HepG2 (cell line): ENCODE data around the gene CENPP. TPM values are rescaled to one million over a fixed set of nuclear protein-coding genes. Genes with fewer than 3 reads are reported as not detected.

Experiments used
- ATAC-seq: fragments of 200-7000 bp; cut with Tn5 transposase; 3 replicates; pipeline ENCODE4 v1.9.1; 2020; ENCODE audit warnings: mild to moderate bottlenecking, moderate library complexity
- BruUV-seq: library from RNA; stranded (reverse); fragments of 400-500 nt; replicated peaks from 2 replicates; lab custom pipeline; 2021; lab: Mats Ljungman, UMichigan
- CTCF ChIA-PET: fragments of 300-600 bp; formaldehyde crosslinking; extraction: SDS; loops from one replicate; lab custom pipeline; 2021; ENCODE audit warnings: low total read pairs, inconsistent platforms, low intra/inter-chr PET ratio; lab: Yijun Ruan, JAX
- POLR2A ChIA-PET: fragments of 350-600 bp; sonication (Branson Sonifier 250); formaldehyde crosslinking; loops from one replicate; lab custom pipeline; 2020; ENCODE audit warnings: antibody characterized with exemption, inconsistent platforms; lab: Yijun Ruan, JAX
- DNase-seq: peaks from one replicate; pipeline ENCODE4 v3.0.0-alpha.2; 2015; ENCODE audit warnings: low spot score
- FAIRE-seq: peaks from 3 replicates; lab custom pipeline; 2011; peaks lifted over from hg19 to GRCh38; lab: Jason Lieb, UNC
- H2AFZ ChIP-seq: one replicate; pipeline ENCODE4 v1.6.1; 2011; ENCODE audit warnings: low read length, inconsistent platforms
- H3K27ac ChIP-seq: fragments of 300-600 bp; 3 replicates; pipeline ENCODE4 v1.8.0; 2011; ENCODE audit warnings: mixed run types, mild to moderate bottlenecking, mixed read lengths, low read length, inconsistent platforms; ENCODE audit not compliant: insufficient read depth; ENCODE audit errors: extremely low read length
- H3K27me3 ChIP-seq, 2 experiments: fragments of 200-600 bp in 1 of 2; 2 replicates in 1 of 2; 3 replicates in 1 of 2; pipeline versions ENCODE4 v1.6.0 to v1.8.0; 2011; ENCODE audit warnings: low read length in 2 of 2, mild to moderate bottlenecking in 2 of 2, moderate library complexity in 2 of 2, inconsistent platforms in 1 of 2; ENCODE audit not compliant: insufficient read depth in 2 of 2, control insufficient read depth in 1 of 2
- H3K36me3 ChIP-seq, 2 experiments: fragments of 200-600 bp in 1 of 2; replicated peaks in 1 of 2; 2 replicates in 1 of 2; 3 replicates in 1 of 2; pipeline versions ENCODE4 v1.5.1 to v1.8.0; 2011; ENCODE audit warnings: low read length in 2 of 2, inconsistent platforms in 1 of 2; ENCODE audit not compliant: insufficient read depth in 2 of 2, control insufficient read depth in 1 of 2
- H3K4me1 ChIP-seq: 2 replicates; pipeline ENCODE4 v1.5.1; 2012; ENCODE audit warnings: low read length, inconsistent platforms; ENCODE audit not compliant: insufficient read depth
- H3K4me2 ChIP-seq: 2 replicates; pipeline ENCODE4 v1.6.0; 2011; ENCODE audit warnings: low read depth, low read length, inconsistent platforms
- H3K4me3 ChIP-seq, 3 experiments: fragments of 200-600 bp in 1 of 3; sonication (generic), shearing (Covaris generic) in 1 of 3; replicated peaks in 1 of 3; 2 replicates each; pipeline ENCODE4 v1.5.1; 2011 to 2016; ENCODE audit warnings: low read length in 3 of 3, inconsistent platforms in 2 of 3, low read depth in 2 of 3, mild to moderate bottlenecking in 2 of 3, control low read depth in 1 of 3, mixed read lengths in 1 of 3; ENCODE audit not compliant: insufficient read depth in 1 of 3
- H3K79me2 ChIP-seq: one replicate; pipeline ENCODE4 v1.6.1; 2011; ENCODE audit warnings: low read length, inconsistent platforms; ENCODE audit not compliant: insufficient read depth
- H3K9ac ChIP-seq: 2 replicates; pipeline ENCODE4 v1.6.0; 2011; ENCODE audit warnings: mild to moderate bottlenecking, low read depth, low read length, inconsistent platforms; ENCODE audit not compliant: insufficient read depth
- H3K9me3 ChIP-seq: 2 replicates; pipeline ENCODE4 v1.5.1; 2012; ENCODE audit warnings: mild to moderate bottlenecking, low read length
- H4K20me1 ChIP-seq: 2 replicates; pipeline ENCODE4 v1.6.0; 2011; ENCODE audit warnings: inconsistent platforms, mild to moderate bottlenecking, low read length, moderate library complexity; ENCODE audit not compliant: insufficient read depth
- AKAP8 ChIP-seq: sonication (generic); formaldehyde crosslinking; IDR thresholded peaks from 2 replicates; pipeline ENCODE4 v1.5.1; 2020; ENCODE audit warnings: mild to moderate bottlenecking, missing genetic modification reagents
- ATF7-NPFF ChIP-seq: sonication (generic); formaldehyde crosslinking; IDR thresholded peaks from 2 replicates; pipeline ENCODE4 v1.8.1; 2023; ENCODE audit warnings: mild to moderate bottlenecking, low read depth, missing genetic modification reagents, moderate library complexity
- GFI1 ChIP-seq: sonication (generic); formaldehyde crosslinking; IDR thresholded peaks from 2 replicates; pipeline ENCODE4 v1.5.0; 2020; ENCODE audit warnings: missing genetic modification reagents, mild to moderate bottlenecking, borderline replicate concordance
- HCFC1 ChIP-seq: fragments of 150-350 bp; IDR thresholded peaks from 2 replicates; pipeline ENCODE4 v1.6.1; 2014; ENCODE audit warnings: low read depth, low read length
- SRSF9 ChIP-seq: fragments of 200-400 bp; formaldehyde crosslinking; IDR thresholded peaks from 2 replicates; pipeline ENCODE4 v1.6.1; 2018; ENCODE audit warnings: borderline replicate concordance, mild to moderate bottlenecking, low read depth, low read length; ENCODE audit not compliant: insufficient read depth, poor library complexity, severe bottlenecking
- TFAP4 ChIP-seq: sonication (generic); IDR thresholded peaks from 2 replicates; pipeline ENCODE4 v1.6.1; 2016; ENCODE audit warnings: low read depth, borderline replicate concordance
- ZNF10 ChIP-seq: sonication (generic); formaldehyde crosslinking; IDR thresholded peaks from 2 replicates; pipeline ENCODE4 v1.4.0; 2020; ENCODE audit warnings: mild to moderate bottlenecking, low read depth, missing genetic modification reagents, borderline replicate concordance
- ZNF33B ChIP-seq: sonication (generic); formaldehyde crosslinking; IDR thresholded peaks from 2 replicates; pipeline ENCODE4 v1.5.1; 2020; ENCODE audit warnings: mild to moderate bottlenecking, missing genetic modification reagents
- ZNF543 ChIP-seq: sonication (generic); formaldehyde crosslinking; IDR thresholded peaks from 2 replicates; pipeline ENCODE4 v1.4.0; 2020; ENCODE audit warnings: mild to moderate bottlenecking, missing genetic modification reagents
- ZNF768 ChIP-seq: sonication (generic); formaldehyde crosslinking; IDR thresholded peaks from 2 replicates; pipeline ENCODE4 v1.4.0; 2020; ENCODE audit warnings: missing genetic modification reagents
- ZNF776 ChIP-seq: sonication (generic); formaldehyde crosslinking; IDR thresholded peaks from 2 replicates; pipeline ENCODE4 v1.4.0; 2020; ENCODE audit warnings: mild to moderate bottlenecking, missing genetic modification reagents
- WGBS: methylation state at CpG from one replicate; pipeline ENCODE4 v1.1.6; 2017; ENCODE audit warnings: low lambda C conversion rate; 5-methylcytosine and 5-hydroxymethylcytosine counted together
- in situ Hi-C: cut with HindIII; loops from 2 replicates; pipeline ENCODE4 v1.10.0; 2017; ENCODE audit warnings: low pct_unique_long_range_greater_than_20kb; ENCODE audit not compliant: extremely low pct_ligation_motif_present
- intact Hi-C: fragments of 100-400 bp; cut with micrococcal nuclease; formaldehyde crosslinking; loops from one replicate; pipeline ENCODE4 v1.10.0; 2022; ENCODE audit not compliant: unreplicated experiment
- polyA plus RNA-seq, 8 experiments: library from polyadenylated mRNA; depleted of rRNA in 3 of 8; stranded (reverse) in 7 of 8; unstranded in 1 of 8; fragments of >200 nt; fragmentation: Illumina TruSeq in 4 of 8; extraction: Trizol in 4 of 8; gene quantifications; 2 replicates each; pipeline versions ENCODE4 v1.2.1 to v1.2.3, GENCODE V29; 2011 to 2016; ENCODE audit warnings: low read depth in 4 of 8, missing spikeins in 1 of 8, mixed read lengths in 1 of 8; ENCODE audit not compliant: insufficient read depth in 1 of 8
- total RNA-seq, 5 experiments: library from RNA; depleted of rRNA; stranded (reverse); fragments of >200 nt; fragmentation: Illumina TruSeq; extraction: Trizol; gene quantifications; 2 replicates each; pipeline ENCODE4 v1.2.3, GENCODE V29; 2016; ENCODE audit warnings: low read depth in 1 of 5
- TF ChIP-seq, protein P1 (sequence below): sonication (generic); formaldehyde crosslinking; IDR thresholded peaks from 2 replicates; pipeline ENCODE4 v1.5.0; 2020; ENCODE audit warnings: mild to moderate bottlenecking, missing genetic modification reagents
- TF ChIP-seq, protein P2 (sequence below): sonication (generic); formaldehyde crosslinking; IDR thresholded peaks from 2 replicates; pipeline ENCODE4 v1.4.0; 2020; ENCODE audit warnings: missing genetic modification reagents

CENPP gene
- total and polyA plus RNA-seq, 2 of the 13 experiments (the other 11 are each of a cell fraction or from before 2014, with no cell fraction given): 2.0 to 11.4 TPM

- WGBS: 100% methylated on average over 1 of the region's 1 CpG
- Histone ChIP-seq H3K79me2 (no peaks in the 10 kb centered on the region), H3K4me3 (no peak overlapping the region), H4K20me1 (no peaks in the 10 kb centered on the region)
- in situ Hi-C loops: no loop called here
- no peak for FAIRE-seq
- CTCF ChIA-PET: no interaction called here
- TF ChIP-seq, protein P1, sequence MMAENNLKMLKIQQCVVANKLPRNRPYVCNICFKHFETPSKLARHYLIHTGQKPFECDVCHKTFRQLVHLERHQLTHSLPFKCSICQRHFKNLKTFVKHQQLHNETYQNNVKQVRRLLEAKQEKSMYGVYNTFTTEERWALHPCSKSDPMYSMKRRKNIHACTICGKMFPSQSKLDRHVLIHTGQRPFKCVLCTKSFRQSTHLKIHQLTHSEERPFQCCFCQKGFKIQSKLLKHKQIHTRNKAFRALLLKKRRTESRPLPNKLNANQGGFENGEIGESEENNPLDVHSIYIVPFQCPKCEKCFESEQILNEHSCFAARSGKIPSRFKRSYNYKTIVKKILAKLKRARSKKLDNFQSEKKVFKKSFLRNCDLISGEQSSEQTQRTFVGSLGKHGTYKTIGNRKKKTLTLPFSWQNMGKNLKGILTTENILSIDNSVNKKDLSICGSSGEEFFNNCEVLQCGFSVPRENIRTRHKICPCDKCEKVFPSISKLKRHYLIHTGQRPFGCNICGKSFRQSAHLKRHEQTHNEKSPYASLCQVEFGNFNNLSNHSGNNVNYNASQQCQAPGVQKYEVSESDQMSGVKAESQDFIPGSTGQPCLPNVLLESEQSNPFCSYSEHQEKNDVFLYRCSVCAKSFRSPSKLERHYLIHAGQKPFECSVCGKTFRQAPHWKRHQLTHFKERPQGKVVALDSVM (CRISPR knock-in tag): peak; percentile 33; the same call in 1 of the 2 replicates
- TF ChIP-seq TFAP4 (no peak), ZNF776 (CRISPR knock-in tag) (no peak)
- TF ChIP-seq, all 625 proteins: peak for 1
- H3K4me2 ChIP-seq: no peak overlapping the region
- ATAC-seq (no peak), DNase-seq (no peak)
- H3K9me3 ChIP-seq: no peaks in the 10 kb centered on the region
- POLR2A ChIA-PET: no interaction called here
- intact Hi-C loops: no loop called here
- H3K9ac ChIP-seq: no peak overlapping the region
- no TSS peak for BruUV-seq
- H3K27me3 ChIP-seq: no peaks in the 10 kb centered on the region
- H3K36me3 ChIP-seq: no peaks in the 10 kb centered on the region
- peaks cover 14% of the 10 kb centered on the region for H3K4me1 ChIP-seq
- H3K27ac ChIP-seq: no peak overlapping the region
- H2AFZ ChIP-seq: no peak overlapping the region
These were observed 199.1 kb downstream of the CENPP start for GRCh38 chr9:92524881-92525280.

DNA sequence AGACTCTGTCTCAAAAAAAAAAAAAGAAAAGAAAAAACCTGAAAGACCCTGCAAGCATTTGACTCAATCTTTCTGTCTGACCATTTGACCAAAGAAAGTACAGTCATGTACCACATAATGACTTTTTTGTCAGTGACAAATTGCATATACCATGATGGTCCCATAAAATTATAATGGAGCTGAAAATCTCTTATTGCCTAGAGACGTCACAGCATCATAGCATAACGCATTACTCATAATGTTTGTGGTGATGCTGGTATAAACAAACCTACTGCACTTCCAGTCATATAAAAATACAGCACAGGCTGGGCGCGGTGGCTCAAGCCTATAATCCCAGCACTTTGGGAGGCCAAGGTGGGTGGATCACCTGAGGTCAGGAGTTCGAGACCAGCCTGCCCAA, 199.6 kb downstream of the CENPP start:
- intact Hi-C loops (no loop called here), in situ Hi-C loops (no loop called here)
- H3K36me3 ChIP-seq: no peaks in the 10 kb centered on the region
- no TSS peak for BruUV-seq
- no peaks in the 10 kb centered on the region for H4K20me1 ChIP-seq
- WGBS: over 99% methylated on average over 5 of the region's 5 CpGs
- TF ChIP-seq HCFC1 (no peak), SRSF9 (no peak), ZNF768 (CRISPR knock-in tag) (no peak), ZNF10 (CRISPR knock-in tag) (no peak), ZNF543 (CRISPR knock-in tag) (no peak), AKAP8 (CRISPR knock-in tag) (no peak), GFI1 (CRISPR knock-in tag) (no peak), ZNF33B (CRISPR knock-in tag) (no peak), ATF7-NPFF (CRISPR knock-in tag) (no peak)
- TF ChIP-seq, protein P2, sequence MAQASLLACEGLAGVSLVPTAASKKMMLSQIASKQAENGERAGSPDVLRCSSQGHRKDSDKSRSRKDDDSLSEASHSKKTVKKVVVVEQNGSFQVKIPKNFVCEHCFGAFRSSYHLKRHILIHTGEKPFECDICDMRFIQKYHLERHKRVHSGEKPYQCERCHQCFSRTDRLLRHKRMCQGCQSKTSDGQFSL (CRISPR knock-in tag): no peak
- no peak overlapping the region for H2AFZ ChIP-seq
- no peak overlapping the region for H3K27ac ChIP-seq
- POLR2A ChIA-PET: no interaction called here
- no peak overlapping the region for H3K9ac ChIP-seq
- no peak for DNase-seq
- H3K27me3 ChIP-seq: no peaks in the 10 kb centered on the region
- CTCF ChIA-PET: no interaction called here
- ATAC-seq: no peak
- no peak for FAIRE-seq
- H3K4me3 ChIP-seq: no peak overlapping the region
- H3K79me2 ChIP-seq: no peaks in the 10 kb centered on the region
- no peaks in the 10 kb centered on the region for H3K9me3 ChIP-seq
- H3K4me1 ChIP-seq: peaks cover 14% of the 10 kb centered on the region
- no peak overlapping the region for H3K4me2 ChIP-seq
